Ascending aorta (tissue), 2 donors: ENCODE data around the gene CLEC18B. TPM values are rescaled to one million over a fixed set of nuclear protein-coding genes. Genes with fewer than 3 reads are reported as not detected.
"Not testable (repeated sequence)": the region's sequence is repeated elsewhere in the genome, so short reads cannot be mapped to it uniquely, and the experiment has no call there.

ENCODE experiments used
- DNase-seq, 2 donors: peaks; one replicate each; pipeline ENCODE4 v3.0.0-alpha.2; 2019; ENCODE audit warnings: low spot score in 2 of 2
- H3K27ac ChIP-seq, 2 donors: fragments of 200-600 bp; sonication (generic); one replicate each; pipeline ENCODE4 v1.5.1; 2016 to 2017; ENCODE audit warnings: mild to moderate bottlenecking in 1 of 2
- H3K27me3 ChIP-seq: fragments of 200-600 bp; sonication (generic); one replicate; pipeline ENCODE4 v1.5.1; 2017
- H3K36me3 ChIP-seq, 2 donors: fragments of 200-600 bp; sonication (generic); one replicate each; pipeline ENCODE4 v1.5.1; 2016
- H3K4me1 ChIP-seq, 2 donors: fragments of 200-600 bp; sonication (generic); one replicate each; pipeline ENCODE4 v1.5.1; 2016 to 2017; ENCODE audit warnings: mild to moderate bottlenecking in 1 of 2
- H3K4me3 ChIP-seq, 2 donors: fragments of 200-600 bp; sonication (generic); one replicate each; pipeline ENCODE4 v1.5.1; 2016 to 2017; ENCODE audit warnings: mild to moderate bottlenecking in 1 of 2
- H3K9me3 ChIP-seq, 2 donors: fragments of 200-600 bp; sonication (generic); one replicate each; pipeline ENCODE4 v1.5.1; 2016
- CTCF ChIP-seq, 3 experiments: fragments of 200-600 bp in 2 of 3; fragments of 450-650 bp in 1 of 3; sonication (generic) in 2 of 3; IDR thresholded peaks; one replicate each; pipeline ENCODE4 v1.5.1; 2016 to 2019; ENCODE audit warnings: antibody characterized with exemption in 3 of 3, mild to moderate bottlenecking in 1 of 3, moderate library complexity in 1 of 3
- intact Hi-C: fragments of 100-400 bp; cut with DNase I; formaldehyde crosslinking; loops from one replicate; pipeline ENCODE4 v1.15.1; 2023
- total RNA-seq: library from RNA; depleted of rRNA; stranded (reverse); fragments of >200 nt; gene quantifications from one replicate; pipeline ENCODE4 v1.1.0, GENCODE V29; 2016

CLEC18B gene
- not detected for total RNA-seq

DNA sequence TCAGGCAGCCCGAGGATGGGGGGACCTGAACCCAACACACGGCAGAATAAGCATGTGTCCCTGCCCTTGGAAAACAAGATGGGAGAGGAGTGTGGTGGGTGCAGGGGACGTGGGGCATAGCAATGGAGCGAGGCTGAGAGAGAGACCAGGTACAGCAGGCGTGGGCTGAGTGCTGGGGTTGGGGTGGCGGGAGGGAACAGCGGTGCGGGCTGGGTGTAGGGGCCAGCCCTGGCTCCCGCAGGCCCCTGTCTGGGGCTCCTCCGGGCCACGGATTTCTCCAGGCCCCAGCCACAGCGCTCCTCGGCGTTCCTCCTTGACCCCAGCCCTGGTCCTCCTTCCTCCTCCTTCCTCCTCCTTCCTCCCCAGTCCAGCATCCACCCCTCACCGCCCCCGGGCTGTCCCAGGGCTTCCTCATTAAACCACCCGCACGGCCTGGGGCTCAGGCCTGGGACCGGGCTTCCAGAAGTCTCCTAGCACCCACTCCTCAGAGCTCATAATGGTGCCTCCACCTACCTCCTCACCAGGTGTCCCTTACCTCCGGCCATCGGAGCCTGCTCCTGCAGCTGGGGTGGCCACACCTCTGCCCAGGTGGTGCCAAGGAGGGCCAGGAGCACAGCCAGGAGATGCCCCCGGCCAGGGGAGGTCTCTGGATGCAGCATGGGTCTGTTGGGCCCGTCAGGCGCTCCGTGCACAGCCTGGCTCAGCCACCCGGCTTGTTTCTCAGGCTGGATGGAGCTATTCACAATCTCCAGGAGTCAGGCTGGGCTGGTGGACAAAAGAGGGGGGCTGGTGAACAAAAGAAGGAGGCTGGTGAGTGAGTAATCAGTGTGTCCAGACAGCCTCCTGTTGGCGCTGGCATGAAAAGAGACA lies at the start of gene CLEC18B:
CLEC18B (minus strand) TSS at position 867 of the 870 bp plus-strand sequence; CDS start at position 659, 208 bp downstream.
- DNase-seq, H3K4me1 ChIP-seq, H3K4me3 ChIP-seq, H3K27ac ChIP-seq, H3K27me3 ChIP-seq, H3K36me3 ChIP-seq, intact Hi-C loops, H3K9me3 ChIP-seq: not testable (repeated sequence)

- H3K4me1 ChIP-seq = no peaks in the 10 kb centered on the region
- intact Hi-C loops = no loop called here
- no peak for TF ChIP-seq CTCF (IDR thresholded peaks at IDR 0.05)
- DNase-seq = no peak
- no peaks in the 10 kb centered on the region for H3K27me3 ChIP-seq
- no peaks in the 10 kb centered on the region for H3K9me3 ChIP-seq
- peaks cover 70 to 94% of the 10 kb centered on the region in 2 donors for H3K36me3 ChIP-seq
- no peak overlapping the region for H3K27ac ChIP-seq
- H3K4me3 ChIP-seq = no peak overlapping the region
Observed at GRCh38 chr16:74469946-74470478, 48.7 kb upstream of the CLEC18B start.

DNA sequence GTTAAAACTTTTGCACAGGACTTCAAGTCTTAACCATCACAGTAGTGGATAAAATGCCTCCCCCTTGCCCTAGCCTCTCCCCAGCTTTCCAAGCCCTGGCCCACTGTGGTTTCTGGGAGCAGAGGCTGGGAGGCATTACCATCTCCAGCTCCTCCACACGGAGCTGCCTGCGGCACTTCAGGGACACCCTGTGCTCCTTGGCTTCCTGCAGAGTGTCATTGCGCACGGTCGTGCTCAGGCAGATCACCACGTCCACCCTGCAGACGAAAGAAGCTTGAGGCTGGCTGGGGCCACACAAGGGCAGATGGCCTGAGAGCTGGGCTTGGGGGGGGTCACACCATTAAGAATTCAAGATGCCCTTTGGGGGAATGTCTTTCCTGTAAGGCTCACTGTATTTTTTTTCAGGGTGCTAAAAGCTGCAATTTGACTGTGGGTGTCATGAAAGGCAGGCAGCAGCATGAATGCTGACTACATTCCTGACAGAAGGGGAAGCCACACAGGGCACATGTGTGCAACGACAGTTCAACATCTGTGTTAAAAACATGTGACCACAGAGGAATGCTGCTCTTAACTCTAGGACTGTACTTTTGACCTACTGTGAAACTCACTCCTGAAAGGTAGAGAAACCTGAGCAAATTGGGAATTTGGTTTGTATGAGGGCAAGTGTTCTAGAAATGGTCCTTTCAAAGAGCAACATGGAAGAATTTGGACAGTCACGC lies 47.7 kb upstream of the CLEC18B start:
- Histone ChIP-seq H3K27me3 (no peaks in the 10 kb centered on the region), H3K4me1 (no peaks in the 10 kb centered on the region), H3K27ac (no peak overlapping the region), H3K4me3 (no peak overlapping the region), H3K9me3 (no peaks in the 10 kb centered on the region), H3K36me3 (peaks cover 65 to 94% of the 10 kb centered on the region in 2 donors)
- DNase-seq = no peak
- intact Hi-C loops = no loop called here
- no peak for TF ChIP-seq CTCF (IDR thresholded peaks at IDR 0.05)

- intact Hi-C loops = no loop called here
Observed at GRCh38 chr16:74466872-74467271, 45.6 kb upstream of the CLEC18B start.

GRCh38 chr16:74465851-74466685 lies 44.8 kb upstream of the CLEC18B start:
- intact Hi-C loops = no loop called here
- H3K36me3 ChIP-seq = peaks cover 70 to 98% of the 10 kb centered on the region in 2 donors
- H3K9me3 ChIP-seq = no peaks in the 10 kb centered on the region
- DNase-seq = no peak
- H3K27me3 ChIP-seq = no peaks in the 10 kb centered on the region
- H3K4me1 ChIP-seq = no peaks in the 10 kb centered on the region
- TF ChIP-seq CTCF (IDR thresholded peaks at IDR 0.05) = no peak
- no peak overlapping the region for H3K27ac ChIP-seq
- no peak overlapping the region for H3K4me3 ChIP-seq

More at GRCh38 chr16:74466872-74467271, 45.6 kb upstream of the CLEC18B start:
- no peak for DNase-seq
- no peaks in the 10 kb centered on the region for H3K27me3 ChIP-seq
- H3K36me3 ChIP-seq = peaks cover 72 to 98% of the 10 kb centered on the region in 2 donors
- no peak overlapping the region for H3K27ac ChIP-seq
- no peaks in the 10 kb centered on the region for H3K4me1 ChIP-seq
- TF ChIP-seq CTCF (IDR thresholded peaks at IDR 0.05) = no peak
- no peak overlapping the region for H3K4me3 ChIP-seq
- no peaks in the 10 kb centered on the region for H3K9me3 ChIP-seq
